Ramos (cell line): ENCODE measurements around the gene NEK3.
"Not testable (repeated sequence)": the region's sequence is repeated elsewhere in the genome, so short reads cannot be mapped to it uniquely, and the experiment has no call there.

Experiments
- in situ Hi-C: fragments of 300-500 bp; cut with MboI; formaldehyde crosslinking; loops from one replicate; pipeline ENCODE4 v1.14.3; 2022; ENCODE audit warnings: low sequenced_read_pairs; ENCODE audit not compliant: unreplicated experiment

NEK3 gene

DNA sequence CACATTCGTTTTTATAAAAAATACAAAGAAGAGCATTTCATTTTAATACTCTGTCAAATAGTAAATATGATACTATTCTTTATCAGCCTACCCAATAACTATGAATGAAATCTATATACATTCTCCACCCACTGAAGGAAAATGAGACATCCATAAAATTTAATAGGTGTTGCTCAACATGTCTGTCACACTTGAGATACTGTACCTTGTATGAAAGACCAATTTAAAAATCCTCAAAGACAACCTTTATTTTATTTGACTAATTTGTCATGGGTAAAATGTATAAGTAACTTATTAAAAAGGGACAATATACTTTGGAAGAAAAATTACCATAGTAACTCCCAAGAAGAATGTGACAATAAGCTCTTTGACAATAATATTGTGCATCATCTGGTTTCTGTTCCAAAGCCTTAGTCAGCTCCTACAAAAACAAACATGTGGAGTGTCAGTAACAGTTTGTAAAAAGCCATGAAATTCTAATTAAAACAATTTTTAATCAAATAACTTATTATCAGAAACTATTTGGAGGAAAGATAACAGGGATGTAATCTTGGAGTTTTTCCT lies 11.5 kb upstream of the NEK3 start:
- in situ Hi-C loops = not testable (repeated sequence)

DNA sequence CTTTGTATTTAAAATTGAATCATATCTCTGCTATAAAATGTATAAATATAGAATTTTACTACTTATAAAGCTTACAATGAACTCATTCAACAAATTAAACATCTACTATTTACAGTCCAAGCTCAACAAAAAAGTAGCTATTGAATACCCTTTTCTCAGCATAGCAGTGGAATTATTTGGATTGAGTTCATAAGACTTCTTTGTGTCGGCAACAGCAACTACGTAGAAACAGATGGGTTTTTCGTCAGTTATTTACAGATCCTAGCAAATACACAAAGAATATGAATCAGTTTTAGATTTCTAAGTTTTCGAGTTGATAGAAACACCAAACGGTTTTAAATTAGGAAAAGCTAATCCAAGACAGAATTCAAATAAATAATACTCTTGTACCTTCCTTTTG lies 10.4 kb upstream of the NEK3 start:
- in situ Hi-C loops = no loop called here

DNA sequence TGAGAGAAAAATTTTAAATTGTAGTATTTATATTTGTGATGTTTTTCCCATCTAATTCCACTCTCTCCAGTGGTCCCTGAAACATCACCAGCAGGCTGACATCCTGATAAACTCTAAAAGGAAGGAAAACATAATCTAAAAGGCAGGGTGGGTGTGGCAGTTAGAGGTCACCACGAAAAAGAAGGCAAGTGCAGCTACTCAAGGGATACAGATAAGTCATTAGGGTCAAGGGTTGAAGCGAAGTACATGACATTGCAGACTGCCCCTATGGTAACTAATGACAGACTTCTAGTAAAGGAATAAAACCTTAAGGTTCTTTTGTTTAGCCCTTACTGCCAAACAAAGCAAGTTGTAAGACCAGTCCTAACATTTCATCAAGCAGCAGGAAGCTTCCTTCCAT lies 6.0 kb upstream of the NEK3 start:
- in situ Hi-C loops = no loop called here

- in situ Hi-C loops = no loop called here
These were observed 5.6 kb upstream of the NEK3 start for GRCh38 chr13:52164989-52165388.

DNA sequence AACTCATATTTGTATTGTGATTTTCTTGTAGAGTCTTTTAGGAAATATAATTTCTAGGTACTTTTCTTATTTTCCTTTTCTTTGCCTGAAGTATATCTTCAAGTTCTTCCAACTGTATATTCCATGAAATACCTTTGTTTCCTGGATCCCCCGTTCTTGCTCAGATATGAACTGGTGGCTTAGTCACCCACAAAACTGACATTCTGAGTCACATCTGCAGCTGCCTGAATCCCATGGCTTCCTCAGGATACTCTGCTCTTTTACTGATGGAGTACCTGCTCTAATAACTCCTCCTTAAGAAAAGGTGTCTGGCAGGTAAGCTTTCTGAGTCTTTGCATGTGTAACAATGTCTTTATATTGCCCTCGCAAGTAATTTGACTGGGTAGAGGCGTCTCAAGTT lies 4.5 kb upstream of the NEK3 start:
- in situ Hi-C loops = not testable (repeated sequence)

GRCh38 chr13:52162279-52163101 lies 3.1 kb upstream of the NEK3 start:
- in situ Hi-C loops = no loop called here

- in situ Hi-C loops = no loop called here
These were observed 1.8 kb upstream of the NEK3 start for GRCh38 chr13:52161181-52161646.

DNA sequence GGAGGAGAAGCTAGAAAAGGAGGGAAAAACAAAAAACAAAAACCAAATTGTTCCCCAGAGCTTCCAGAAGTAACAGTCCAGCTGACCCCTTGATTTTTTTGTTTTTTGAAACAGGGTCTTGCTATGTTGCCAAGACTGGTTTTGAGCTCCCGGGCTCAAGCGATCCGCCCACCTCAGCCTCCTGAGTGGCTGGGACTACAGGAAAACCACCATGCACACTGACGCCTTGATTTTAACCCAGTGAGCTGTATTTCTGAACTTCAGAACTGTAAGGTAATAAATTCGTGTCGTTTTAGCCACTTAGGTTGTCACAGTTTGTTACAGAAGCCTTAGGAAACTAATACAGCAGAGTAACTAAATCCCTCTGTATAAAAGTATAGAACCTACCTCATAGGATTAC lies 1.1 kb upstream of the NEK3 start:
- in situ Hi-C loops = no loop called here

DNA sequence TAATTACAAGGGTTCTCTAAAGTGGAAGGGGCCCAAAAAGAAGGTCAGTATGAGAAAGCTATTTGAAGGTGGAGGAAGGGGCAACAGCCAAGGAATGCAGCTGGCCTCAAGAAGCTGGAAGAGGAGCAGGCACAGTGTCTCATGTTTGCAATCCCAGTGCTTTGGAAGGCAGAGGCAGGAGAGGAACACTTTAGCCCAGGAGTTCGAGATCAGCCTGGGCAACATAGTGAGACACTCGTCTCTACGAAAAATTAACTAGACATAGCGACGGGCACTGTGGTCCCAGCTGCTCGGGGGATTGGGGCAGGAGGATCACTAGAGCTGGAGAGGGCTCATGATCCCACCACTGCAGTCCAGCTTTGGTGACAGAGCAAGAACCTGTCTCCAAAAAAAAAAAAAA lies 656 bp upstream of the NEK3 start:
- in situ Hi-C loops = no loop called here

DNA sequence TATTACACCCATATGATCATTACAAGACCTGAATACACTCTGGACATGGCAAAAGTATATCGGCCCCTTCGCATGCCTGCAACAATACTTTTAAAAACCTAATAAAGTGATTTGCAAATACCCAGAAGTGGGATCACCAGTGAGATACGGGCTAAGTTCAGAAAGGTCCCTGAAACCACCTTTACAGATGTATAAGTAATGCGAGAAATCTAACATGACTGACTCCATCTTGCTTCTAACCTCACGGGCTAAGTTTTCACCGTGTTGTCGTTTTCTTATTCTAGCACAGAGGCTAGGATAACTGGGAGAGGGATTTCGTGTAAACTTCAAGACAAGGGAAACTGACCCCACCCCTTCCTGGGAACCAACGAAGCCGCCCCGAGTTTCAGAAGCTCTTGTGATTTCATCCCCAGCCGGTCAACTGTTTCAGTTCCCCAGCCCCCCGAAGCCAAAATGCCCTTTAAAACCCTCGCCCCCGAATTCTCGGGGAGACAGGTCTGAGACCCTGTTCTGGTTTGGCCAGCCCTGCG lies 703 bp downstream of the NEK3 start:
- in situ Hi-C loops = no loop called here

DNA sequence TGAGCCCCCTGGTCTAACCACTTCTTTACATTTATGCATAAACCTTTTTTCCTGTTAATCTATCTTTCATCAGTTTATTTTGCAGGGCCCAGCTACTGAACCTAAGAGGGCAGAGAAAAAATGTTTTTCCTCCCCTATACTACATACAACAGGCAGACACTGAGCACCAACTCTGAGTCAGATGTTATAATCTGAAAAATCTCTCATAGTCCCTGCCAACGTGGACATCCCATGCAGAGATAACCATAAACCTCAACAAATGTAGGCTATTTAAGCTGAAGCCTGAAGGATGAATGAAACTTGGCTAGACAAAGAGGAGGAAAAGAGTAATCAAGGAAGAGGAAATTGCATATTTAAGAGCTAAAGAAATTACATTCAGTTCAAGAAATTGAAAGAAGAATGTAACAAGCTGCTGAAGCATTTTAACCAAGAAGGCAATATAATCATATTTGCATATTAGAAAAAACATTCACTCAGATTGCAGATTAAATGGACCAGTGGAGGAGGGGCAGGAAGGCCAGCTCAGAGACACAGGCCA lies 2.6 kb downstream of the NEK3 start:
- in situ Hi-C loops = no loop called here

DNA sequence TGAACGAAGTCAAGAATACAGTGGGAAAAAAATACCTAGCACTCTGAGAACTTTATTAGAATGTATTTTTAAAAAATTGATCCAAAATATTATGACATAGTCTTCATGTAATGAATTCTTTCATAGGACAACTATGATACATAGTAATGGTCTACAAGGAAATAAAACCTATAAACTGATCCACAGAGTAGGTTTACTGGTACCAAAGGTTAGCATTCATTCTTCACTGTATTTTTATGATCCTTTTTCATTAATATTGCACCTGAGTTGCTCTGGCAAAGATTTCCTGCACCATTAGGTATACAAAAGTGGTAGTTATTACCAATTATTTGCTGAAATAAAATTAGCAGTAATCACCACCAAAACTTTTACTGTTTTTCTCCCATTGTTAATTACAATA lies 4.2 kb downstream of the NEK3 start:
- in situ Hi-C loops = no loop called here

GRCh38 chr13:52147225-52147624 lies 12.2 kb downstream of the NEK3 start:
- in situ Hi-C loops = no loop called here

GRCh38 chr13:52141299-52141698 lies 18.1 kb downstream of the NEK3 start:
- in situ Hi-C loops = no loop called here

DNA sequence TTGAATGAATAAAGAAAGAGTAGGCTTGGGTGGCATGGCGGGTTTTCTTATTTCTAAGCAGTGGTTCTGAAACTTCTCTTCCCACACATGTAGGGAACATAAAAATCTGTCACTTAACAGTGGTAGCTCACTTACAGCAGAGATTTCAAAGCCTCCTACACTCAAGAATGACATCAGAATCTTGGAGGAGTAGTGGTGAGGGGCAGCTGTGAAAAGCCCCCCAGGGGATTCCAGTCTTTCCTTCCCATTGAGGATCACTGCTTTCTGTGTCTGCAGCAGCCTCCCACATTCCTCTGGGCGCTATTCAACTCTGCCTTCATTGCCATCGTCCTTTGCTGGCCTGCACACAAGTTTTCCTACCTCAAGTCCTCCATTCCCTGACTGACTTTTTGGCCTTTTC lies 21.9 kb downstream of the NEK3 start:
- in situ Hi-C loops = no loop called here

DNA sequence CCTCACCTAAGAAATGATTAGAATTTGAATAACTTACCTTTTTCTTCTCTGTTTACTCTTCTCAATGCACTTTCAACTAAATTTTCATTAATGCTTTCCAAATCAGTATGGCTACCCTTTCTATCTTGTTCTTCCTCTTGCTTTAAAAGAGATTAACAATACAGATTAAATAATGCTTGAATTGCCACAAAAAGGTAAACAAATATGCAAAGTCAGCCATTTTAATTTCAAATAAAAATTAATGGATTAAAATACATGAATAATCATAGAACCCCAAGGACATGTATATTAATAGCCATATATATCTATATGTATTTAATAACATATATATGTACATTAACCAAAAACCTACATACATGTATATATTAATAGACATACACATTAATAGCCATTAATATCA lies 22.6 kb downstream of the NEK3 start:
- in situ Hi-C loops = no loop called here

DNA sequence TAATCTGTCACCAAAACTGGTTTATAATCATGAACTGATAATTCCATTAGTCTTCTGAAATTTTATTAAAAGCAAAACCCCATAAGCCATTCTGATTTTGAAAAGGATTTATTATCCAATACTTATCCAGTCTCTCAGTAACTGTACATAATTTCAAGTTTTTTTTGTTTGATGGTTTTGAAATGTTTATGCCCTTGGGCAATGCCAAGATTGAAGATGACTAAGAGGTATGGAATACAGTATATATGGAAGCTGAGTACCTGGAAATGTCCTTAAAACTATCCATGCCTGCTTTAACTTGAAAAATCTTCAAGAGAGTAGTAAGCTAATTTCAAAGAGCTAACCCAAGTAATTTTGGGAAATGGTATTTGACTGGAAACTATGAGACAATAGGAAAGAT lies 28.8 kb downstream of the NEK3 start:
- in situ Hi-C loops = no loop called here

DNA sequence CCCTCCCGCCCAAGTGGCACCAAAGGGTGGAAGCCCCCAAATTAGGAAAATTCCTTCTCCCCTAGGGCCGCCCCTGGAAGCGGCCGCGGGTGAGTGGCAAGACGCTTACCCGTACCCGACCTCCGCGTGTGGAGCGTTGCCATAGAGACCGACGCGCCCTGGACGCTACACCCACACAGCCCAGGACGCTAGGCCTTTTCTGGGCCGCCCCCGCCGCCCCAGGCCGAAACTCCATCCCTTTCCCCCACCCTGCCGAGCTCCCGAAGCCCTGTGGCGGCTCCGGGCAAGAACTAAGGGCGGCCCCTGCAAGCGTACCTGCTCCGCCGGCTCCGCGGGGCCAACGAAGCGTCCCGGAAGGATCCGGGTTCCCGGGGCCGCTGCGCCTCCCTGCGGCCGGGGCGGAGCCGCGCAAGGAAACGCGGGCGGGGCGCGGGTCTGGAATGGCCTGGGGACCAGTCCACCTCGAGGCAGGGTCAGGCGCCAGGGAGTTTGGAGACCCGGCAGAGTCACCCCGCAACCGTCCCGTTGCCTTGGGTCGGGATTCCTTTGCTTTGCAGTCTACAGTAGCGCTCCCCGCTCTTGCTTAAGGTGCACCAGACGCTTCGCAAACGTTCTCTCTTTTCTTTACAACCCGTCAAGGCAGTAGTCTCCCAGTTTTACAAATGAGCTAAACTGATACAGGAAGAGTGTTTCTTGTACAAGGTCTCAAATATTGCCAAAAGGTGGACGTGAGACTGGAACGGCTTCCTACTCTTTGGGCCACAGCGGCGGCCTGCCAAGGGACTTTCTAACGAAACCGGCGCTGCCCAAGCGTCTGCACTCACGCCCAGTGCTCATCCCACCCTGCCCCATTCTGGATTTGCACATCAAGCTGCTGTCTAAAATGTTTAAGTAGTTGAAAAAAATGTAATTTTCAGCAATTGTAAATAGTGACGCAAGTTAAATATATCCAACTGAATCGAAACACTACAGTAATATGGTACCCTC lies 30.4 kb downstream of the NEK3 start, which contains the start of gene NEK5:
NEK5 (minus strand) TSS at position 360 of the 987 bp plus-strand sequence. CDS start 1,591 bp downstream, outside the sequence.
- in situ Hi-C loops = loop anchor here (10.0 kb wide), 1 partner anchor 124 kb away; no protein-coding TSS in a partner anchor

GRCh38 chr13:52127783-52128702 lies 31.4 kb downstream of the NEK3 start:
- in situ Hi-C loops = loop anchor here (10.0 kb wide), 1 partner anchor 123 kb away; no protein-coding TSS in a partner anchor
